Eye (tissue), 1 donor: ENCODE results near the gene CAMTA1.

Experiments
- DNase-seq: peaks from one replicate; pipeline ENCODE4 v3.0.0-alpha.2; 2015

Gene CAMTA1

DNA sequence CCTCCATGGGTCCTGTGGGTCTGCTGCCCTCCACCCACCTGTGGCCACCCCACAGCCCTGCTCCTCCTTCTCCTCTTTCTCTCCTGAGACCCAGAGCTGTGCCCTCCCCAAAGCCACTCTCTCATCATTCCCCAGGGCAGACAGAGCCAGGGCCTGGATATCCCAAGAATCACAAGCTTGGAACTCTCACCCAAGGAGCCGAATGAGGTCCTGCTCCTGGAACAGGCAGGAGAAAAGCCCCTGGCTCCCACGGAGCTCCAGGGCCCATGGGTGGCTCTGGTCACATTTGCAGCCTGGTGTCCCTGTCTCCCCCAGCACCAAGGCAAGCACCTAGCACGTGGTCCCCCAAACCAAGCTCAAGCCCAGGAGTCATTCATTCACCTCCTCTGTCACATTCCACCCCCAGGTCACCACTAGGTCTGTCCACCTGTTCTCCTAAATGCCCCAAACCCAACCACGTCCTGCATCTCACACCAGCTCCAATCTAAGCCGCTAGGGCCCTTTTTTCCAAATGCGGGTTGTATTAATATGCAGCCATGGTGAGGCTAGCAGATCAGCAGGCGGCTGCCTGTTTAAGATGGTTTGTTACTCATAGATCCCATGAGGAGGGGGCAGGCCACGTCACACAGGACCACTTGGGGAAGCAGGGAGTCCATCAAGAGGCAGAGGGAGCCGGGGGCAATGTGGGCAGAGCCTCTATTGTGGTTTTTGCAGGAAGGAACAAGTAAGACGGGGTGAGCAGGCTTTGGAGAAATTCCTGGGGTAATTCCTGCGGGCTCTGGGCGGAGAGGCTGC lies 770.3 kb downstream of the CAMTA1 start:
- no peak for DNase-seq

DNA sequence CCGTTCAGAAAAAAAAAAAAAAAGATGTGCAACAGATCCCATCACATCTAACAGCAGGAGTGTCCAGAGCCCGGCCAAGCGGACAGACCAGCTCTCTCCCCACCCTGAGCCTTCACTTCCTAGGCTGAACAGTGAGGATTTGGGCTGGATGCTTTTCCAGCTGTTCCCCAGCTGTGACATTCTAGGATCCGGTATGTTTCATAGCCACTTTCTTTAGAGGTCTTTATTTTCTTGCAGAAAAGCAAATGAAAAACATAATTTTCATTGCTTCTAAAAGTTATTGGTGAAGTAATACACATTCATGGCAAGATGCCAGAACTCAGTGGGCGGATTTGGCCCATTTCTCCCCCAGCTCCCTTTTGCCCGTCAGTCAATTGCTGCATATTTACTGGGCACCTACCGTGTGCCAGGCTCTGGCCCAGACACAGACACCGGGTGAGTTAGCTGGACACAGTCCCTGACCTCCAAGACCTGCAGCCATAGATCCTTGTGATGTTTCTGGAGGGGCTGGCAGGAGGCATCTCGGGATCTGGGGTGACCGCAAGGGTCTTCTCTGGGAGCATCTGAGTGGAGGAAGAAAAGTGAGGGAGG lies 772.1 kb downstream of the CAMTA1 start:
- peak; percentile 60 for DNase-seq

DNA sequence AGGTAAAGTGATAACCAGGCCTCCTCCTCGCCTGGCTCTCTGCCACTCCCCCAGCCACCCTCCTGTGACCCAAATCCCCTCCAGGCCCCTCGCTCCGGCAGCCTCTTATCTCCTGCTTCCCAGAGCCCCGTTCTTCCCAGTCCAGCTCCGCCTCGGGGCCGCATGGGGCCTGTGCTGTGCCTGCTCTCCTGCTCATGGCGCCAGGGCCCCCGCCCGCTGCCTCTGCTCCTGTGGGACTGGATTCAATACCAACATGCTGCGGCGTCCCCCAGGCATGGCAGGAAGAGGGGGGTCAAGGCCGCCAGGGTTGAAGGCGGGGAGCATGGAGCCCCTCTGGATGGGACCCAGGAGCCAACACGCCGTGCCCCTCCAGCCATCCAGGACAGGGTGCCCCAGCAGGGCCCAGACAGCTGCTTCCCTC lies 772.8 kb downstream of the CAMTA1 start:
- peak; percentile 76 for DNase-seq

DNA sequence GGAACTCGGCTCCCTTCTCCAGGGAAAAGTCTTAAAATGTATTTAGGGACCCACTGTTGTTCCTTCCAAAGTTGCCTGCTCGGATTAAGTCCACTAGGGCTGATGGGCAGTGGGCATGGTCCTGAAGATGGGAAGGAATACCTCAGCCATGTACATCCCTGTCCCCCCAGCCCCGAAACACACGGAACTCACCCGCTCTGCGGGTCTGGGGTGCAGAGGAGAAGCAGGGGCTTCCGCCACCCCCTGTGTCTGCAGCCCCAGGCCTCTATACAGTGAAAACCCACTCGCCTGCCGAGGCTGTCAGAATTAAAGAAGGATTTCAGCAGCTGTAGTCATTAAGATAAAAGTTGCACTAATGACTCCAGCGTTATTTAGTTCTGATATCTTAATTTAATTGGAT lies 773.2 kb downstream of the CAMTA1 start:
- DNase-seq: no peak

DNA sequence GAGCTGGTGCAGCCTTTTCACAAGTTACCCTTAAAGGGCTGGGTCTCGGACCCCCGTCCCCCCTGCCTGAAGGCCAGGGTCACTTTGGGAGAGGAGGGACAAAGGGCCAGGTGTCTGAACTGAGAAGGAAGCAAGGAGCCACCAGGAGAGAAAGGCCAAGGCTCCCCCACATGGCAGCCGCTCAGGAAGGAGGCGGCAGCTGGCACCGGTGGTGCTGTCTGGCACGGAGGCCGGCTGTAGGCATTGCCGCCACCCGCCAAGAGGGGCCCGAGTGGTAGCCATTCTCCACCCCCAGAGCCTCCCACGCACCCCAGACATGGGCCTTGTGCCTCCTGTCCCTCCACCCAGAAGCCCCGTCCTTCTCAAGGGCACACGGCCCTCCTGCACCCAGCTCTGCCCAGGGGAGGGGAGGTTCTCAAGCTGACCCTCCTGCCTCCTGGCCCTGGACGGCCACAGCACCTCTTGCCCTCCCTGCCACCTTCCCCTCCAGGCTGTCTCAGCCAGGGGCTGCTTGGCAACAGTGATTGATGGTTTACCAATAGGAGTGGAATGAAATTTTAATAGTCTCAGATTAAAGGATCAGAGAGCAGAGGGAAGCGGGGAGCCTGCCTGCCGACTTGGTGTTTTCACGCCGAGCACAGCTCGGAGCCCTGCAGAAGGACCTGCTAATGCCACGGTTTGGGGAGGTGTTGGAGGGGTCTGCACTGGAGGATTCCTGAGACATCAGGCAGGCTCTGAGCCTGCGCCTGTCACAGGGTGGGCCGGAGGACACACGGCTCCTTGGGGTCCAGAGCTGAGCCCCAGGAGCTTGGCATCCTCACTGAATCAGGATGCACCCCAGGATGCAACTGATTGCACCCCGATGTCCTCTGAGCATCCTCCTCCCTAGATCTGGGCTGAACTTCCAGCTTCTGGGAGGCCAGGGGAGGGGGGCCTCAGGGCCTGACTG lies 773.9 kb downstream of the CAMTA1 start:
- no peak for DNase-seq

- no peak for DNase-seq
Observed at GRCh38 chr1:7560128-7560527, 774.9 kb downstream of the CAMTA1 start.

DNA sequence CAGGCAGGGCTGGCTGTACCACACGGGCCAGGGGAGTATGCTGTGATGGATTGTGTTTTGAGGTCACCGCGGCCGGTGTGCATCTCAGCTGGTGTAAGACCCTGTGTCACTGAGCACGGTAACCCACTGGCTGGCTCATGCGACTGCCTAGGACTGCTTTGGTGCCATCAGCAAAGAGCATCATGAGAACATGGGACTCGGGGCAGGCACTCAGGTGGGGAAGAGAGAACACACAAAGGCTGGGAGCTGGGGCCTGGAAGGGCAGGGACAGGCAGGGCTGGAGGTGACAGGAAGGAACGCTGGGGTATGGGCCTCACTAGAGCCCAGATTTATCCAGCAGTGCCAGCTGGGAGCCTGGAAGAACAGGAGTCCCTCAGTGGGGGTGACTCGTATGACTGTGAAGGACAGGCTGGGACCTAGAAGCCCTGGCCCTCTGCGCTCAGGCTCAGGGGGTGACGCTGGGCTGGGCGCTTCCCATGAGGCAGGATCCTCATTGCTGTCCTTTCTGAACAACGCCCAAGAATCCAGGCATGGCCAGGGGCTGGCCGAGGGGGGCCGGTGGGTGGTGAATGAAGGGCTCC lies 775.4 kb downstream of the CAMTA1 start:
- DNase-seq: no peak

DNA sequence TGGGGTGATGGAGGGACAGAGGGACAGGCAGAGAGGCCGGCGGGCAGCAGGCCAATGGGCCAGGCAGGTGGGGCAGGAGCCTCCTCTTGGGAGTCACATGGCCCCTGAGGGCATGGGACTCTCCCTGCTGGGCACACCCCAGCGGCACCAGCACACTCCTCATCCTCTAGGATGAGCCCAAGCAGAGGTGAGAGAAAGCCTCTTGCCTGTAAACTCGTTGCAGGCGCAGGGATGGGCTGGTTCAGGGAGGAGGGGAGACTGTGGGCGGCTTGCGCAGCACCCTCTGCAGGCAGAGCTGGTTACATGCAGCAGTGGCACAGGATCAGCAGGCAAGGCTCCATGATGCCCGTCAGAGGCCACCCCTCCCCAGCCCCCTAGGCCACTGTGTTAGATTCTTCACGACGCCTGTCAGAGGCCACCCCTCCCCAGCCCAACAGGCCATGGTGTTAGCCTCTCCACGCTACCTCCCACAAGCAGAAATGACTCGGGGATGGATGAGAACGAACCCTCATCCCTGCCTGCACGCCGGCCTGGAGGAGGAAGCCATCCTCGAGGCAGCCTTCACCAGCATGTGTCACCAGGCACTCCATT lies 776.2 kb downstream of the CAMTA1 start:
- DNase-seq: peak; percentile 39

DNA sequence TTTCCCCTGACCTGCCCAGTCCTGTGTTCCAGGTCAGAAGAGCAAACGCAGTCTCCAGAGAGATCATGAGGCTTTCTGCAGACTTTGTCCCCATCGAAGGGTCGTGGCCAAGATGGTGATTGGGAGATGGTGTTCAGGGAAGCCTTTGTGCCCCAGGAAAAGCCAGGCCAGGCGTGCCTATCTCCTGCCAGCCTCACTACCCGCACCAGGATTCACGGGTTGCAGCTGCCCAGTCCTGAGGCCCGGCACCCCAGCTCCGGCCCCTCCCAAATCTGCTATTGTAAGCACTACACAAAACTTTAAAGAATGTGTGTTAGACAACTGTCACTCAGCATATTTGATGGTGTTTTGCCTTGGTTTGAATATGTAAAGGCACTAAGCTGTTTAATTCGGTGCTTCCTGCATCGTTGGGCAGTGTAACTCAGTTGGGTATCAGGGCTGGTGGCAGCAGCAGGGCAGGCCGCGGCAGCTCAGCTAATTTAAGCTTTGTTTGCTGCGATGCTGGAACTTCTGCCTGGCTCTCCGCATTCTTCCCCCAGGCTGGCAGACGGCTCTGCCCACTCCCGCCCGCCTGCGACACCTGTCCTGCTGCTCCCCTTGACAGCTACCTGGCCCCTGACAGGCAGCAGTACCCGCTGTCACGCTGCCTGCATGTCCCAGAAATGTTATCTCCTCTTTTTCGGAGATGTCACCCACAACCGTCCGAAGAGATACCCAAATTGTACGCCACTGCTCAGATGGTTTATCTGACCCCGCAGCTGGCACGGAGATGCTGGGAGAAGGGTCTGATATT lies 776.9 kb downstream of the CAMTA1 start:
- DNase-seq: no peak

DNA sequence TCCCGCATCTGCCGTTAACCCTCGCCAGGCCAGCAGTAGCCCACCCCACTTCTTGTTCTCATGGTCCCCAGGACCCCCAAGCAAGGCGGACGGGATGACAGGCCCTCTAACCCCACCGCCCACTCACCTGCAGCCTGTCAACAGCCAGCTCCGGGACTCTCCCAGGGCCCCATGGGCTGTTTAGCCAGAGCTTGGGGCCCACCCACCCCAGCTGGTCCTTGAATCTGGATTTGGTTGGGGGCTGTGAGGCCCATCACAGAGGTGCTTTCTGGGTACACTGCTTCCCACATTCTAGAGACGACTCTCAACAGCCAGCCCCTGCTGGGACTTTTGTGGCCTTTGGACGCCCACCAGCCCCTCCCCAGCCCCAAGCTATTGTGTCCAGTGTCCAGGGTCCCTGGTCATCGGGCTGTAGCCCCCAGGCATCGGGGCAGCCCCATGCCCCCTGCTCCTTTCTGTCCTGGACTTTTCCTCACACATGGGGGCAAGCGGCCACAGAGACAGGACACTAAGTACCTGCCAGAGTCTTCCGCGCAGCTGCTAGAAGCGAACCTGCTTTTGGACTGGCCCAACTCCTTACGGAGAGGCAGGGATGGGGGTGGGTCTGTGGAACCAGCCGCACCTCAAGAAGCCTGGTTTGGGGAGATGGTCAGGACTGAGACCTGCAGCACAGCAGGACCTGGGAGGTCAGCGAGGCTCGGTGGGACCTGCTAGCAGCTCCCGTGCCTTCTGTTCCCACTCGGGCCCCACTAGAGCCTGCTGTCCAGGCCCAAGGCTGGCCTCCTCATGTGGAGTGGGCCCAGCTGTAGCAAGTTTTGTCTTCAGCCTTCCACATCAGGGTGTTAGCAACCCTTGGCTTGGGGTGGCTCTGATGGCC lies 777.7 kb downstream of the CAMTA1 start:
- no peak for DNase-seq

DNA sequence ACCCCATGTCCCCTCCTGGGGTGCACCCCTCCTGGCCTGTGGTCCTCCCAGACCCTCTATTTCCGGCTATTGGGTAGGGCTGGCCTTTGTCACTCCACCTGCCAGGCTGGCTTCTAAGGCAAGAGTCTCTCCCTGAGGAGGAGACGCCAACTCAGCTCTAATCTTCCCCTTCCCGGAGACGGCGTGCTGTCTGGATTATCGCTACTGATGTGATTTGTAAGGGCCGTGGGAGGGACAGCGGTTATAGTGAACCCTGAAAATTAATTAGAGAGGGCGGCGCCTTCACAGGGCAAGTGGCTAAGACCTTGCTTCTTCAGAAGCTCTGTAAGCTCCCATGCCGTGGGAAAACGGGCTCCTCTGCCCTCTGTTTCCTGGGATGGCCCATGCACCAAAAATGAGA lies 778.9 kb downstream of the CAMTA1 start:
- DNase-seq: peak; percentile 14

DNA sequence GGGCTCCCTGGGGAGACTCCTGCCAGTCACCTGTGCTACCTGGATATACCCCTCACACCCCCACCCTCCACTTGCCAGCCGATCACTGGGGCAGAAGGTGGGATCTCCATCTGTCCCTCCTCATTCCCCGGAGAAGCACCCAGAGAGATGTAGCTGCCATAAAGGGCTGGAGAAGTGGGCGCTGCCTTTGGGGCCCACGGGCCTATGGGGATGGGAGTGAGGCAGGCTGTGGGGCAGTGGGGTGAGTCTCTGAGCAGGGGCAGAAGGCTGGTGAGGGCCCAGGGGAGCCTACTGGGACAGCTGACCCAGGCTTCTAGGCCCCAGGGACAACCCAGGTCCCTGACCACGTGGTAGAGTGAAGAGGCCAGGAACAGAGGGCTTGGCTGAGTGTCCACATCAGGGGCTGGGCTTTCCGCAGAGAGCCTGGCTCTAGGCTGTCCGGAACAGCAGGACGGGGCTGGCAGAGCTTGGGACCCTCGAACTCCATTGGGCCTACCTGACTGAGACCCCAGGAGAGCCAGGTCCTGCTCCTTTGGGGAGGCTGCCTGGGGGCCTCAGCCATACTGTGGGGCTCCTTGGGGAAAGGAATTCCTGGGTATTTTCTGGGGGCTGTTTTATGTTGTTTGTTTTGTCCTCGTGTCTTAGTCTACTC lies 780.0 kb downstream of the CAMTA1 start:
- no peak for DNase-seq

DNA sequence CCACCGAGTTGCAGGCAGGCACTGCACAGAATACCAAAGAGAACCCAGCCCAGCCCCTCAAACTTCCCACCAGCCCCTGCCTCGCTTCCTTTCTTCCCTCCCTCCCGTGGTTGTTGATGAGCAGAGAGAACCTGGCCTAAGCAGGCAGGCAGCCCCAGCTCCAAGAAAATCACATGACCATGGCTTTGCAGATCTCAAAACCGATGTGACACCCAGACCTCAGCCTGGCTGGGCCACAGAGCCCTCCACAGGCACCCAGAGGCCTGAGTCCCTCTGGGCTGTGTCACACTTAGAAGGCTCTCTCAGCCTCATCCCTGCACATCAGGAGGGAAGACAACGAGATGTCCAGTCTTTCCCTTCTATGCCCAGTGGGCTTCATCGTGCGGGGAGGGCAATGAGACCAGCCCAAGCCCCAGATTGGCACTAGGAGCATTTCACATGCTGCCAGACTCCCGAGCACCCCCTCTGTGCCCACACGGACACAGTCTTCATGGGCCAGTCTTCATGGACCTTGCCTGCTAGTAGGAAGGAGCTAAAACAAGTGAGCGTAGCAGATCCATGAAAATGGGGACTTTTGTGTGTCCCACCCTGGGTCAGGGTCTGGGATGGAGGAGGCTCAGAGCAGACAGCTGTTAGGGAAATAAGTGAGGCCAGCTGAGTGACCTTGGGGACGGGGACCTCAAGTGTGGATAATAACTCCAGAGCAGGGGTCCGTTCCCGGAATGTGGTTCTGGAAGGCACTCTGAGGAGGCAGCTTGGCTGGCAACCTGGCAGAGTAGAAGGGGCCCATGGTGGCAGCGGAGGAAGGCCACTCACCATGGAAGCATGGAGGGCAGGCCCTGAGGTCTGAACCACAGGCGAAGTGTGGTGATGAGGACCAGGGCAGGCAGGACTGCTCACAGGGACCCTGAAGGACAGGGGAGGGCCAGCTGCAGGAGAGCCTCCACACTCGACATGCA lies 781.4 kb downstream of the CAMTA1 start:
- no peak for DNase-seq

DNA sequence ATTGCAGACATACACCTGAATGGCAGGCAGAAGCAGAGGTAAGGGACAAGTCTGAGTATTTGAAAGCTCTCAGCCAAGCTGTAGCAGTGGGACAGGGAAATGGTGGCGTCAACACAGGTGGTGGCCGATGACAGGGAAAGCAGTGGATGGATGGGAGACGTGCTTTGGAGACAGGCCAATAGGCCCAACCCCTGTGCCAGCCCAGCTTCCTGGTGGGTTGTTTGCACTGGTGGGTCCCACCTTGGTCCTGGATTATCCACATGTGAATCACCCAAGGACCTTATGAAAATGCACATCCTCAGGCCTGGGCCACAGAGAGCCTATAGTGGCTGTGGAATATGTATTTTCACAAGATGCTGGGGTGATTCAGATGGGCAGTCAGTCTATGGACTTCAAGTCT lies 782.1 kb downstream of the CAMTA1 start:
- DNase-seq: no peak

GRCh38 chr1:7568053-7568452 lies 782.8 kb downstream of the CAMTA1 start:
- no peak for DNase-seq

- DNase-seq: no peak
Observed at GRCh38 chr1:7568901-7569524, 783.8 kb downstream of the CAMTA1 start.

- no peak for DNase-seq
Observed at GRCh38 chr1:7570311-7570710, 785.1 kb downstream of the CAMTA1 start.

- no peak for DNase-seq
Observed at GRCh38 chr1:7572654-7573152, 787.4 kb downstream of the CAMTA1 start.
